Activated T-helper 1 cell treated with Interleukin-2 at 50 U/mL for 16 hours (primary cell): ENCODE results near the gene NAA10.
A peak's percentile ranks its signal among the peaks of the same experiment; 100 is the strongest.
"Not testable (repeated sequence)": the region's sequence is repeated elsewhere in the genome, so short reads cannot be mapped to it uniquely, and the experiment has no call there.

Experiments used
- DNase-seq: peaks from one replicate; pipeline ENCODE4 v3.0.0-alpha.2; 2020; ENCODE audit warnings: low read depth

NAA10 gene

DNA sequence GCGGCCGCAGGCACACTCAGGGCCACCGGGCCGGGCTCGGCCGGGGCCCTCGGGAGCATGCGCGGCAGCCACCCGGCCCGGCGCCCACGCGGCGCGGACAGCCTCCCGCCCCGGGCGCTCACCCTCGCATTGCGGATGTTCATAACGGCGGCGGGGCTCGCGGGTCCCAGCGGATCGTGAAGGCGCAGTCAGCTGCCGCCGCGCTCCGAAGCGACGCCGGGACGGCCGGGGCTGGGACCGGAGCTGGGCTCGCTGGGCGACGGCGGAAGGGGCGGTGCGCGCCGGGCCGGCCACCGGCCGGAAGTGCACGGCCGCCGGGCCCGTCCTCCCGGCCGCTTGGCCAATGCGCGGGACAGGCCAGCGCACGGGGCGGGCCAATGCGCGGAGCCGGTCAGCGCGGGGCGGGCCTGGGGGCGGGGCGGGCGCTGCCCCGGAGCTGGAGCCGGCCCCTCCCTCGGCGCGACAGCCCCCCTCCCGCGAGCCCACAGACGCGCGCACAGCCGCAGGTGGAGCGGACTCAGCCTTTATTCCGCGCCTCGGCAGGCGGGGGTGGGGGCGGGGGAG is at the start of gene NAA10:
Gene NAA10 (minus strand): TSS at position 276 of the 564 bp plus-strand sequence. CDS start 133 bp downstream, at position 143.
- DNase-seq: peak; percentile 44

DNA sequence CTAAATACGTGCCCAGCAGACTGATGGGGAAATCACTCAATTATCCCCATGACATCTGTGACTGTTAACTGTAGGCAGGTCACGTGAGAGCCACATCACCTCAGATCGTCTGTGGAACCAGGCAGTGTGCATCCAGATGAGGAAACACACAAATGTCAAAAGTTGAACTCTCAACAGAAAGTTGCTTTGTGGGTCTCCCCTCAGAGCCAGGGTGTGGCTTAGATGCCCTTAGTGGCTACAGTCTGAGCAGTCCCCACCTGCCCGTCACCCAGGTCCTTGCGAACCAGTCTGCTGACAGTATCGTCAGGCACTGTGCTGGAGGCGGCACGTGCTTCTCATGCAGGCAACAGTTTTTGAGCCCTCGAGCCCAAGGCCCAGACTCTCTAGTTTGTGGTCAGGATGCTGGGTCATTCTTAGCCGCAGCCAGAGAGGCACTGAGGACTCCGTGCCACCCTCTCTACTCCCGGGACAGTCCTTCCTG is 48.5 kb upstream of the NAA10 start:
- DNase-seq: no peak

DNA sequence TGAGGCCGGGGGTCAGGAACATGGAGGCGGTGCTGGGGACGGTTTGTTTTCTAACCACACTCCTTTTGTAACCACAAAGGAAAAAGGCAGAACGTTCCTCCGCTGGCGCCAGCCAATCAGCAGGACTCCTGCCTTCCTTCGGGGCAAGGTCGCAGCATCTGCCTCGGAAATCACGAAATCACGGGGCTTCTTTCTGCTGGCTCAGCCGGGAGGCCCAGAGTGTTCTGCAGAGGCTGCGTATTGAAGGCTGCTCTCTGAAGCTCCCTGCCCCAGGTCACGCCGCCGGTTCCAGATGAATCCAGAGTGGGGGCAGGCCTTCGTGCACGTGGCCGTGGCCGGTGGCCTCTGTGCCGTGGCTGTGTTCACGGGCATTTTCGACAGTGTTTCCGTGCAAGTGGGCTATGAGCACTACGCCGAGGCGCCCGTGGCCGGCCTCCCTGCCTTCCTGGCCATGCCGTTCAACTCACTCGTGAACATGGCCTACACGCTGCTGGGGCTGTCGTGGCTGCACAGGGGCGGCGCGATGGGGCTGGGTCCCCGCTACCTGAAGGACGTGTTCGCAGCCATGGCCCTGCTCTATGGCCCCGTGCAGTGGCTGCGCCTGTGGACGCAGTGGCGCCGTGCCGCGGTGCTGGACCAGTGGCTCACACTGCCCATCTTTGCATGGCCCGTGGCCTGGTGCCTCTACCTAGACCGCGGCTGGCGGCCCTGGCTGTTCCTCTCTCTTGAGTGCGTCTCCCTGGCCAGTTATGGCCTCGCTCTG is 47.1 kb upstream of the NAA10 start:
- no peak for DNase-seq

DNA sequence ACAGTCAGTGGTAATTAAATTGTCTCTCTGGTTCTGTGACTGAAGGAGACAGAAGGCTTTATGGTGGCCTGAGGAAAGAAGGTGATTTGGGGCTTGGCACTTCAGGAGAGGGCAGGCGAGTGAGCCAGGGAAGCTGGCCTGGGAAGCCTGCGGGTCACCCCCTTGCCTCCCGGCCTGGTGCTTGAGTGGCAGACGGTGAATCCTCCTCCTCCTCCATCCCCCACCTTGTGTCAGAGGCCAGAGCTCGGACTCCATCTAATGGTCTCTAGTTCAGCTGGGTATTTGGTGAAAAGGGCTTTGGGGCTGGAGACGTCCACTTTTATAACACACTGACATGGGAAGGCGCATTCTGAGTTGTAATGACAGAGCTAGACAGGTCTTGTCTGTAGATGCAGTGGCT is 46.4 kb upstream of the NAA10 start:
- DNase-seq: no peak

DNA sequence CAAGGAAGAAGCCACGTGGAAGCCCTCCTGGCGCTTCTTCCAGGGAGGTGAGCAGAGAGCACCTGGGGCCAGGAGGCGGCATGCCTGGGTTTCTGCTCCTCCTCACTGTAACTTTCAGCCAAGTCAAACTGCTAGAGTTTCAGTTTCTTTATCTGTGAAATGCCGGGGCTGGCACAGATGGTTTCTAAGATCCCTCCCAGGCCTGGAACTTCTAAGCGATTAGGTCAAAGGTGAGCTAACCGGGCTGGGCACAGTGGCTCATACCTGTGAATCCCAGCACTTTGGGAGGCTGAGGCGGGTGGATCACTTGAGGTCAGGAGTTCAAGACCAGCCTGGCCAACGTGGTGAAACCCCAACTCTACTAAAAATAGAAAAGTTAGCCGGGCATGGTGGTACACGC is 45.6 kb upstream of the NAA10 start:
- not testable (repeated sequence) for DNase-seq

DNA sequence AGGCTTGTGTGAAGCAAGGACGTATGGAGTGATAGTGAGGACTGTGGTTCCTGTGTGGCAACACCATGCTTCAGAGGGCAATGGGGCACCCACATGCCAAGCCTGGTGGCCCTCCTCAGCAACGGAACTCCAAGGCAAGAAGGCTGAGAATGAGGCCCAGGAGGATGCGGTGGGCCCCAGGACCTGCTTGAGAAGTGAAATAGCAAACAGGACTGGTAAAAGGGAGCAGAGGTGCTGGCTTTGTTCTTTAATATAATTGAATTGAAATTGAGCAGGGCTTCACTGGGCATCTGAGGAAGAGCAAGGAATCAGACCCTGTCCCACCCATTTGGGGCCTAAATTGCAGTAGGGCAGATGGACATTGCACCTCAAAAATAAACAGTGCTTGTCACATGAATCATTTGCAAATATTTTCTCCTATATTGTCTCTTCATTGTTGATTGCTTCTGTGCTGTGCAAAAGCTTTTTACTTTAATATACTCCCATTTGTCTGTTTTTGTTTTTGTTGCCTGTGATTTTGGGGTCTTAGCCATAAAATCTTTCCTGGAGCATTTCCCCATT is 40.0 kb upstream of the NAA10 start:
- DNase-seq: no peak

DNA sequence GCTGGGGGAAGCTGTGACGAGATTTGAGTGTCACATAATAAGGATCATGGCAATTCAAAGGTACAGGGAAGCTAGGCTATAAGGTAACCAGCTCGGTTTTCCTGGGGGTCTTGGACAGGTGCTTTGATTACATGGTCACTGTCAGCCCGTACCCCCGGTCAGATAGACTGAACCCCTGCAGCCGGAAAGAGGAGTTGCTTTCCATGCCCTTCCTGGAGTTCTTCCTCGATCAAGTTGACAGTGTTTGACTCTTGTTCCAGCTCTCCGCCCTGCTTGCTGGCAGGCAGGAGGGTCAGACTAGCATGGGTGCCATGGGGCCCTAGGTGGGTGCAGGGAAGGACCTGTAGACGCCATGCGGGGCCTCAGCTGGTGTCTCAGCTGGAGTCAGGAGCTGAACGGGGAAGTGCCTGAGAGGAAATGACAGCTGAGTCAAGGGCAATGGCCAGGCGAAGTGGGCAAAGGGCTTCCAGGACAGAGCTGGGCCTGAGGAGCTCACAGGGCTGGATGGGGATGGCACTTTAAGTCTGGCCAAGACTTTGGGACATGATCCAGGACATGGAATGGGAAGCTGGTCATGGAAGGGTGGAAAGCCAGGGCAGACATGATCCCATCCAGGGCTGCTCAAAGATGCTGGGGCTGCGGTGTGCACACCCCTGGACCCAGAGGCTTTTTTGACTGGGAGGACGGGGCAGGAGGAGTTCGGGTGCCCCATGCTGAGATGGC is 39.3 kb upstream of the NAA10 start:
- DNase-seq: no peak

DNA sequence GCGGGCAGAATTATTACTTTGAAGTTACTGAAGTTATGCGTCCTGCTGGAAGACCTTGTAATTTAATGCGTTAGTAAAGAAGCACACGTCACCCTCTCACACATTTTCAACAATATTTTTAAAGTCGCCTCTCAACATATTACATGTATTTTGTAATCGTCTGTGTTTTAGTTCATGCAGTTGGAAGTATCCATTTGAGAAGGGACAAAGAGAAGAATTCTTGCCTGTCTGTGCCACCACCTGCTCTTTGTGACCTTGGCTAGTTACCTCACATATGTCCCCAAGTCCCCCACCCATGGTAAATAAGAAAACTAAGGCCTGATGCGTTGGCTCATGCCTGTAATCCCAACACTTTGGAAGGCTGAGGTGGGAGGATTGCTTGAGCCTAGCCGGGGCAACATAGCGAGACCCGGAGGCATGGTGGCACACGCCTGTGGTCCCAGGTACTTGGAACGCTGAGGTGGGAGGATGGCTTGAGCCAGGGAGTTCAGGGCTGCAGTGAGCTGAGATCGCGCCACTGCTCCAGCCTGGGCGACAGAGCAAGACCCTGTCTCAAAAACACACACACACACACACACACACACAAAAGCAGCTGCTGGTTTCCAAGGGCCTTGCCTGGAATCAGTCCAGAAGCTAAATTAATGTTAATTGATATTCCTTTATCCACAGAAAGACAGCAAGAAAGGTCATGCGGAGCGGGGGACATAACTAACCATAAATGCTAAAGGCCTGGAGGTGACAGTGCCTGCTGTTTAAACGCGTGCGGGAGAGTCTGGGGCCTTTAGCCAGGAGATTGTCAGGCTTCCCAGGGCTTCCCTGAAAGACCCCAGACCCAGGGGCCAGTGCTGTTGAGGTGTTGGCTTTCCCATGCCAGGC is 38.5 kb upstream of the NAA10 start:
- DNase-seq: no peak

DNA sequence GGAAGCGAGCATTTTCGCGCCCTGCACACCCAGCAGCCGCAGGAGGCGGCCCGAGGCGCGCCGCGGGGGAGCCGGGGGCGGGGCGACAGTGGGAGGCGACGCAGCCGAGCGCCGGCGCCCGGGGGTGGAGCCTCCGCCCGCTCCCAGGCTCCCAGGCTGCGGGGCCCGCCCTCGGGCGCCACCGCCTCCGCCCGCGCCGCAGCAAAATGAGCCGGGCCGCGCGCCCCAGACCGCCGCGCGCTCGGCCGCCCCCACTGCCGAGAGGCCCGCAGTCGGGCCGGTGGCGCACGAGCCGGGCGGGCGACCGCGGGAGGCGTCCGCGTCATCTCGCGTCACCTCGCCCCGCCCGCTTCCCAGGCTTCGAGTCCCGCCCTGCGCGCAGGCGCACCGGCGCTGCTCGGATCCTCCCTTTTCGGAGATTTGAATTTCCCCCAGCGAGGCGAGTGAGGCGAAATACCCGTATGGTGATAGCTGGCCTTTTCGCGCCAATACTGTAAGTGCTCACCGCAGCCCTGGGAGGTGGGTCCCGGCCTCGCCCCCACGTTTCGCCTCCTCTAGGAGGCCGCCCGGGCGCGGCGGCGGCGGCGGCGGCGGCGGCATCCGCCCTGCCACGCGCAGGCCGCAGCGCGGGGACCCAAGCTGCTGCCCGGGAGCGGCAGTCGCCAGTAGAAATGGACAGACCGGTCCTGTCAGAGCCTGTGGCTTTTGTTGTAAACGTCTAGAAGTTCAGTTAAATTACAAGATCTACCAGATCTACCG is 37.7 kb upstream of the NAA10 start, which contains the start of gene TMEM187:
Gene TMEM187 (plus strand): TSS at position 387 of the 759 bp plus-strand sequence. CDS start 9,309 bp downstream, outside the sequence.
- peak; percentile 82 for DNase-seq

DNA sequence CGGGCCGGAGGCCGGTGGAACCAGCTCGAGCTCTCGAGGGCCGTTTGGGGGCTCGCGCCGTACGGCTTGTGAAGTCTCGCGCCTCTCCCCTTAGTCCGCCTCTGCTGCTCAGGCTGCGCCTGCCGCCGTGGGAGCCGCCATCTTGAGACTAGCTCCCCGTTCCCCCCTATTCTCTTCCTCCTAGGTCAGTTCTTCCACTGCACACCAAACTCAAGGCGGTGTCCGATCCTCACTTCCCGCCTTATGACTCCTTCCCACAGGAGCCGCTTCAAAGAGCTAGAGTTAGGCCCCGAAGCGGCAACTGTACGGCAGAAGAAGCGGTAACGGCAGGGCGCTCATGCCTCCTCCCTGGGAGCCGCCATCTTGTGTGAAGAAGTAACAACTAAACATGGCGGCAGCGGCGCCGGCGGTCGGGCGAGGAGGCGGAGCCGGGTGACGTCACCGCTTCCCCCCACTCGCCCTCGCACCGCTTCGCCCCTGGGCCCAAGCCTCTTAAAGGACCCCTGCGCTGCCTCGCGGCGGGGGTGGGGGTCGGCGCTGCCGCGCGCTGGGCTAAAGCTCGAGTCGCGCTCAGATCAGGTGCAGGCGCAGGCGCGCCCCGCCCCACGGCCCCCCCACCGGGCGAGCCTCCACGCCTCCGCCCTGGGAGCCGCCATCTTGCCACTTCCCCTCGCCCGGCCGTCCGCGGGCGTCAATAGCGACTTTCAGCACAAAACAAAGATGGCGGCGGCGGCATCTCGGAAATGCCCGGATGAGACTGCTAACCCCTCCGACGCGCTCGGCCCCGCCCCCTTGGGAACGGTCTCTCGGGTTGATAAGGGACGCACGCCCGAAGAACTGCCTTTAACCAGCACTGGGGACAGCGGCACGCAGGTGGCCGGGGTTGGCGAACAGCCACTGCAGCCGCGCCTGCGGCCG is 36.9 kb upstream of the NAA10 start, which contains the start of gene HCFC1:
Gene HCFC1 (minus strand): TSS at position 369 of the 918 bp plus-strand sequence. CDS start 978 bp downstream, outside the sequence.
- DNase-seq: peak; percentile 86

DNA sequence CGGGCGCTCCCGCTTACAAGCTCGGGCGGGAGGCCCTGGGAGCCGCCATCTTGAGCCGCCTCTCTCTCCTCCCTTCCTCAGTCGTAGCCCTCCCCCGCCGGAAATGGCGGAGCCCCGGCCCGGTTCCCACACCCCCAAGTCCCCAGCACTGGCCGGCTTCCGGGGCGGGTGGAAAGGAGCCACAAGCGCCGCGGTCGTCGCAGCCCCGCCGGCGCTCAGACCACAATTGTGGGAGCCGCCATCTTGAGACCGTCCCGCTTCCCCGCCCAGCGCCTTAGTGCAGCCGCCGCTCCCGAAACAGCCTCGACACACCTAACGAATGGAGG is 36.2 kb upstream of the NAA10 start:
- DNase-seq: peak; percentile 89

DNA sequence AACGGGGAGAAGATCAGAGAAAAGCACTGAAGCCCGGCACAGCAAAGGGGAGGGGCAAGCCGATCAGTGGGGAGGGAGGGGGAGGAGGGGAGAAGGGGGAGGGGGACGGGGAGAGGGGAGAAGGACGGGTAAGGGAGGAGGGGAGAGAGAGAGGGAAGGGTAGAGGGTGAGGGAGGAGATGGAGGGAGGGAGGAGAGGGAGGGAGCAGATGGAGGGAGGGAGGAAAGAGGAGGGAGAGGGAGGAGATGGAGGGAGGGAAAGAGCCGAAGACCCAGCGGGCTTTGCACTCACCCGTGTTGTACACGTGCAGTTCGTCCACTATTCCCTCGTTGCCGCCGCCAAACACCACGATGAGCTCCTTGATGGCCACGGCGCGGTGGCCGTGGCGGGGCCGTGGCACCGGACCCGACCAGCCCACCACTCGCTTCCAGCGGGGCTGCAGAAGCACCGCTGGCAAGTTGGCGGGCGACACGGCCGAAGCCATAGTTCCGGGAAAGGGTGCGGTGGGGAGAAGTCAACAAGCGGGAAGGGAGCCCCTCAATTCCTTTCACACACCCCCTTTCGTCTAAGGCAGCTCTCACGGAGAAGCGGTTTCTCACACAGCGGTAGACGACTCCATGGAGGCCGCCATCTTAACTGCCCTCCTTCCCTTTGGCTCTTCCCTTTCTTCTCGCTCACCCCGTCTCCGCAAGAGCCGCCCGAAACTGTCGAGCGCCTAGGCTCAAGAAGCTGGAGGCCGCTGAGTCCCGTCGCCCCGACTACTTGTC is 35.7 kb upstream of the NAA10 start:
- DNase-seq: no peak

DNA sequence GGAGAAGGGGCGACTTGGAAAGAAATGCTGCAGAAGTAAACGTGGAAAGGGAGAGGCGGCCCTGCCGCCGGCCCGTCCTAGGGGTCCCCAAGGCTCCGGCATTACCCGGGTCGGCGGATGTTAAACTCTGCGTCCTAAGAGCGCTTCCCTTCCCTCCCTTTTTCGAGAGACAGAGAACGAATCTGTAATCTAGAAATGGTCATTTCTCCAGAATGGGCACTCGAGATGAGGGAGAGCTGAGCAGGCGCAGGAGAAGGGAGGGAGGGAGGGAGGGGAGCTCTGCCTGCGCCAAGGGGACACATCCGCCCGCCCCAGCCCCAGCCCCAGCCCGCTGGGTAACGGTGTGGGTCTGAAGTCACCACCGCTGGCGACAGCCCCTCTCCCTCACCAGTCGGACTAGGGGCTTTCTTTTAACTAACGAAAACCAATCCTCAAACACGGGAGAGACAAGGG is 35.1 kb upstream of the NAA10 start:
- no peak for DNase-seq

DNA sequence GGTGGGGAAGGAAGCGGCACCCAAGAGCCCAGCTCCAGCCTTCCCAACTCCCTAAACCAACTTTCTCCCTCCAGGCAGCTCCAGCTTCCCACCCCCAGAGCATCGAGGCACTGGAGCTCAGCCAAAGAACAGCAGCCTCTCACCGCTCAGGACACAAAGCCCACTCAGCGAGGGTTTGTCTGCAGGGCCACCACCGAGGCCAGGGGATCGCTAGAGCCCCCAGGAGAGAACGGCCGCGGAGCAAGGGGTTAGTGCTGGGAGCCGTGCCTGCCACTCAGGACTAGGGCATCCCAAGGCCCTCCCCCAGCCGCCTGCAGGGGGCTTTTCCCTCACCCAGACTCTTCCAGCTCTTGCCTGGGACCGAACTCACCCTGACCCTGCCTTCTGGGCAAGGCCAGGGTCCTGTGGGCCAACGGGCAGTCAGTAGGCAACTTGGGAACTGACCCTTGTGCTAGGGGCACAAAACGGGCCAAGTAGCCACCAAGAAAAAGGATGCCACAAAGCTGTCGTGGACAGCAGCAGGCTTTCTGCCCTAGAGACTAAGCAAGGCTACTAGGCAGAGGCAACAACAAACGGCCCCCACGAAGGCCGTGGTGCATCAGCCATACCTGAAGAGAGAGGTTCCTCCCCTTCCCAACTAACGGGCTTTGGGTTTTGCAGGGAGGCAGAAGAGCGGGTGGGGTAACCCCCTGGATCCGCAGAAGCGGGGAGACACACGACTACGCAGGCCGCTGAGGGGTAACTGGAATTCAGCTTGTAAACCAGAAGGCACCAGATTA is 34.5 kb upstream of the NAA10 start:
- no peak for DNase-seq

DNA sequence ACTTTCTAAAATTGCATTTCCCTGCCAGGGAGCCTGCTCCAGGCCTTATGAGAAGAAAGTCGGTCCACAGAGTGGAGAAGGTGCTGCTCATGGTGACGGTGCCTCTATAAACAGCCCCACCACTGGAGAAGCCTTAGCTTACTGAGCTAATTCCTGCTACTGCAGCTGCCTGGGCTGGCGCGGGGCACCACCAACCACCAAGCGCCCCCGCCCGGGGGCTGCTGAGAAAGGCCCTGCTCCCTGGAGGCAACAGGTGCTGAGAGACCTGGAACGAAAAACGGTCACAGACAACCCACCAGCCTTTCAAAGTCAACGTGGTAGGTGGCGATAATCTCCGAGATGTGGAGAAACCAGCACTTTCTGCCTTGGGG is 33.9 kb upstream of the NAA10 start:
- no peak for DNase-seq

DNA sequence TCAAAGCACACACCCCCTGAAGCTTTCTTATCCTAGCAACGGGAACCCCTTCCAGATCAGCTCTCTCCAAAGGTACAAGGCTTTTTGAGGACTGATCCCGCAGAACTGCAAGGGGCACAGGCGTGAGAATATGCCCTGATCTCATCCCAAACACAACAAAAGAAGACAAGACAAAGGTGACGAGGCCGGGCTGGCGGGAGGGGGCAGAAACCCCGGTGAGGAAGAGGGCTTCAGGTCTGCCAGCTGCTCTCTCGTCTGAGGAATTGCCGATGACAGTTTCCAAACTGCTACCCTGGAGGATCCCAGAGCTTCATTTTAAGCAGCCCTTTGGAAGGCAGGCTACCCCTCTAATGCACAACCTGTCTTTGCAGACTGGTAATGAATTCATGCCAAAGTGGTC is 33.4 kb upstream of the NAA10 start:
- no peak for DNase-seq

DNA sequence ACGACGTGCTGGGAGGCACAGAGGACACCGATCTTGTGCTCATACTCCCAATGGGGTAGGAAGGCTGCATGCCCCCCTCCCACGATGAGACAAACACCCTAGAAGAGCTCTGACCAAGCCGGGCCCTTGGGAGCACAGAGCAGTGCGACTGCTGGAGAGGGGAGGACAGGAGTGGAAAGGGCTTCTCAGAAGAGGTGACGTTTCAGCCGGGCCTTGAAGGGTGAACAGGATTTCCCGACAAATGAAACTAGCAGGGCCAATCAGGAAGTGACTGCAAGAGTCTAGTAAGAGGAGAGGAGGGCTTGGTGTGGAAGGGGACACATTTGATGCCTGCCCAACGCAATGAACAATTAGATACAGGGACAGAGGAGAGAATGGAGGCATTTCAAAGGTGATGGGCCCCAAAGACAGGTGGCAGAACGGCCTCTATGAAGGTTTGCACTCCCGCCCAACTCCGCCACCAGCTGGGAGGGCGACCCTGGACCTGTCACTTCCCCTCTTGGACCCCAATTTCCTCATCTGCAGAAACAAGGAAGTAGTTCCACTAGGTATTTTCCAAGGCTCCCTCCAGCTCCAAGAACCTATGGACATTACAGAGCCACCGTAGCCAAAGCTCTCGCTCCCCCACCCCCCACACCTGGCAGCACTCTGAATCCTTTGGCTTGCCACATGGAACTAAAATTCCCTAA is 32.8 kb upstream of the NAA10 start:
- DNase-seq: no peak
